PFSK-1 (cell line): ENCODE results near the gene RAB3C.

Source experiments
- POLR2AphosphoS5 ChIP-seq: IDR thresholded peaks from 2 replicates; pipeline ENCODE4 v1.6.1; 2012; ENCODE audit warnings: low read depth, mild to moderate bottlenecking, control low read depth, low read length, moderate library complexity
- REST ChIP-seq, 2 experiments: IDR thresholded peaks; 2 replicates each; pipeline versions ENCODE4 v1.6.1 to v1.8.0; 2011 to 2012; ENCODE audit warnings: low read depth in 2 of 2, low read length in 2 of 2, control low read depth in 1 of 2, inconsistent platforms in 1 of 2, mild to moderate bottlenecking in 1 of 2, moderate library complexity in 1 of 2; ENCODE audit not compliant: insufficient read depth in 1 of 2
- TAF1 ChIP-seq: IDR thresholded peaks from 2 replicates; pipeline ENCODE4 v1.6.1; 2012; ENCODE audit warnings: low read length, control low read depth, borderline replicate concordance; ENCODE audit not compliant: insufficient read depth

GRCh38 chr5:58855851-58856739, 273.2 kb downstream of the RAB3C start:
- TF ChIP-seq REST (IDR thresholded peaks at IDR 0.05; ENCODE audit: insufficient read depth in 1 of 2, low read depth in 2 of 2, low read length in 2 of 2) (no peak), TAF1 (no peak), POLR2AphosphoS5 (no peak)
